Measurements from ENCODE around the gene PBX1.

Gene PBX1

DNA sequence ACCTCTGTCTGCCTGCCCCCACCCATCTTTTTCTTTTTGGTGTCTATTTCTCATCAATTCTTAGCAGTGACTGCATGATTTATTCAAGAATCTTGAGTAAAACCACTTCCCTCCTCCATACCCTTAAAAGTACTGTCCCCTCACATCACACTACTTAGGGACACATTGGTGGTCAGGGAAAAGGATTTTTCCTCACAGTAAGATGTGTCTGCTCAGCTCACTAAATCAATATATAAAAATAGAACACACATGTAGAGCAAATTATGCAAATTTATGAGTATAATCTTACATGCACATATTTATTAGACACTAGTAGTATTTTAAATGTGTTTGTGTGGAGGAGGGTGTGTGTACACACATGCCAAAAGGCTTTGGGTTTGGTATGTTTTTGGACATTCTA is 202.0 kb downstream of the PBX1 start:
- no peak for DNase-seq

DNA sequence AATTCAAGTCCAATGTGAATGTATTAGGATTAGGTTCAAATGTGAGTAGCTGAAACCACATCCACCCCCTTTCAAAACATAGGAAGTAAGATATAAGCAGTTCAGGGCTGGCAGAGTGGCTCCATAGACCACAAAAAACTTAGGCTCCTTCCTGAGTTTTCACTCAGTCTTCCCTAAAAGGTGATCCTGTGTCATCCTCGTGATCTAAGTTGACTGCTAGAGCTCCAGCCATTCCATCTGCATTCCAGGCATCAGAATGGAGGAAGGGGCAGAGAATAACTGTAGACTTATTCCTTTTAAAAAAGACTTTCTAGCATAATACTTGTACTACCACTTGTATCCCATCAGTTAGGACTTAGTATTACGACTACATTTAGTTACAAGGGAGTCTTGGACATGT is 204.1 kb downstream of the PBX1 start:
- DNase-seq = no peak

DNA sequence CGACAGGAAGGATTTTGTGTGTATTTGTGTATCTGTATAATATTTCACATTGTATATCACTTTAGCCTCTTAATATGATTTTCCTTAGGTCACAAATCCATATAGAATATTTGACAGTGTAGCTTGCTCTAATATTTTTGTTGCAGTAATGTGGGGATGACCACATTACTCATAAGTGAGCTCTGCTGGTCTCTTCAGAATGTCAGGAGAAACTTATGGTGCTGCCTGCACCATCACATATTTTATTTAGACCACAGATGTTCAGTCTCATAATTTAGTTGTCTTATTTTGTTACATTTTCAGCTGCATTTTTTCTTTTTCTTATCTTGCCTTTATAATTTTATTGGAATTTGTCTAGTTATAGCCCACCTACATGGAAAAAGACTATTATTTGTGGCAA is 205.3 kb downstream of the PBX1 start:
- DNase-seq = no peak

DNA sequence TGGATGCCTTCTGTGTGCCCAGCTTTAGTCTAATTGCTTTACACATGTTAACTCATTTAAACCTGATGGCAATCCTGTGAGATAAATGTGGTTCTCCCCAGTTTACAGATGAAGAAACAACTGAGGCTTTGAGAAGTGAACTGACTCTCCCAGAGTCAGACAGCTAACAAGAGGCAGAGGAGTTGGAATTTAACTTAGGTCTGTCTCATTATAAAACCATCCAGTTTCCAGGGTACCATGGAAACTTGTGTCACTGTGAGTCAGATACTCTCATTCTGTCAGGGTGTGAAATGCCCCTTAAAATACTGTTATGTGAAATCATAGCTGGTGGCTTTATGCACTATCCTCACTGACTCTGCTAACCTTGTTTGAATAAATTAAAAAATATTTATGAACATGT is 206.6 kb downstream of the PBX1 start:
- DNase-seq = no peak

GRCh38 chr1:164765992-164766720 is 207.2 kb downstream of the PBX1 start:
- no peak for DNase-seq

GRCh38 chr1:164767752-164768402 is 208.9 kb downstream of the PBX1 start:
- DNase-seq = no peak

- DNase-seq = no peak
These were observed 209.6 kb downstream of the PBX1 start for GRCh38 chr1:164768619-164769018.

DNA sequence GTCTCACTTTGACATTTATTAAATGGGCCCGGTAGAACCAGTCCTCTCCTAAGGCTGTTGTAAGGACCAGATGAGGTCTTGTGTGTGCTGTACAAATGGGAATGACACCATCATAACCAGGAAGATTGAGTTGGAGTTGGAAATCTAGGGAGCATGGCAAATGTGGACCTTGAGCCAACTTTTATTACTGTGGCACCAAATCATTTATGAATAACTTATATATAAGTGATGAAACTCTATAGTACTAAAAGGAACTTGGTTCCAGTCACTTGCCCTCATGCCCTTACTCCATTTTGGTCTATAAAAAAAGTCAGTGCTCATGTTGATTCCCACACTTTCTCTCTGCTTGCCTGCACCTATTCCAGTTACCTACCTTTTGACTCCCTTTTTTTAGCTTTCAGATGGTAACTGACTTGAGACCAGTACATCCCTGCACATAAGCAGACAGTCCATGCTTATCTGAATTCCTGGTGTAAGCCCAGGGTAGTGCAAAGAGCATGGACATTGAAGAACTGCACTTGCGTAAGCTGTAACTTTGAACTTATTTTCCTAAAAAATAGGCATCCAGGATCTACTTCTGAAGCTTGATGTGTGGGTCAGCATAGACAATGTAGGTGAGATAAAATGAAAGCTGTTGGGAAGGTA is 210.6 kb downstream of the PBX1 start:
- DNase-seq = no peak

- no peak for DNase-seq
These were observed 211.1 kb downstream of the PBX1 start for GRCh38 chr1:164770131-164770529.

DNA sequence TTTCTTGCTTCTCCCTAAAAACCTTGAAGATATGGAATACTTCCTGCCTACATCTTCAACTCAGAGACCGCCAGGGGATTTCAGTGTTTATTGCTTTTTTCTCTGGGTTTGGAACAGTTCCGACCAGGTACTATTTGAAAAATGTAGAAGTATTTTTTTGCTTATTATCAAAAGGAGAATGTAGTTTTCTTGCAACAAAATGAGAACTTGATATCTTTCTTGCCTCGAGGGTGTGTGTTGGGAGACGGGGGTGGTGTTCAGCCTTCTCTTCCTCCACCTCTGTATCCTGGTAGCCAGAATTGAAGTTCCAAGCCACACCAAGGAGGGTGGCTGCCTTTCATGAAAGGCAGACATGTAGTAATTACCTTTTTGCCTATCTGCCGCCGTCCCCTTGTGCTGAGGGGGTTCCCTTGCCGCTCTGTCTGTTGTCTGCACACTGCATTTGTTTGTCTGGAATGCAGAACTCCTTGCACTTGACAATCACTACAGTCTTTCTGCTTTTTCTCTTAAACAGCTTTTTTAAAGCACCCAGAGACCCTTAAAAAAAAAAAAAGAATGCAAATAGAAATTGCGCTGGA is 212.1 kb downstream of the PBX1 start:
- DNase-seq = no peak

GRCh38 chr1:164771619-164772361 is 212.8 kb downstream of the PBX1 start:
- DNase-seq = no peak

GRCh38 chr1:164772635-164773034 is 213.7 kb downstream of the PBX1 start:
- no peak for DNase-seq

- no peak for DNase-seq
These were observed 214.1 kb downstream of the PBX1 start for GRCh38 chr1:164773102-164773501.

- DNase-seq = no peak
These were observed 215.4 kb downstream of the PBX1 start for GRCh38 chr1:164774413-164774812.

- no peak for DNase-seq
These were observed 216.1 kb downstream of the PBX1 start for GRCh38 chr1:164774819-164775654.

- no peak for DNase-seq
These were observed 218.5 kb downstream of the PBX1 start for GRCh38 chr1:164777518-164777917.

DNA sequence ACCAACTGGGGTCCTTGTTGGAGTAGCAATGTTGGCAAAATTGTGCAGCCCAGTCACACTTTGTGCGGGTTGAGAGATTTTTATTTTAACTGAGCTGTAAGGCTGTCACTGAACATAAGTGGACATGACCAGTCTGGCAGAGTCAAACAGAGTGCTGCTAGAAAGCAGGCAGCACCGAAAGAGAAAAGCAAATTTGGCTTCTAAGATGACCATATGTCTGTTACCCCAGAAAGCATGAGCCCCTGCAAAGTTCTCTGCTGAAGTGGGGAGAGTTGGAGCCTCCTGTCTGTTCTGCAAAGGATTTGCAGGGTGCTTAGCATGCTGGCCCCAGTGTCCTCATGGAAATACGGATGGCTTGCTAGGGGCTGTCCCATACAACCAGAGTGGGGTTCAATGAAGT is 220.4 kb downstream of the PBX1 start:
- no peak for DNase-seq

GRCh38 chr1:164780111-164780812 is 221.3 kb downstream of the PBX1 start:
- no peak for DNase-seq

GRCh38 chr1:164780863-164781262 is 221.9 kb downstream of the PBX1 start:
- peak in 1 of 14 donors; percentile 26 for DNase-seq

DNA sequence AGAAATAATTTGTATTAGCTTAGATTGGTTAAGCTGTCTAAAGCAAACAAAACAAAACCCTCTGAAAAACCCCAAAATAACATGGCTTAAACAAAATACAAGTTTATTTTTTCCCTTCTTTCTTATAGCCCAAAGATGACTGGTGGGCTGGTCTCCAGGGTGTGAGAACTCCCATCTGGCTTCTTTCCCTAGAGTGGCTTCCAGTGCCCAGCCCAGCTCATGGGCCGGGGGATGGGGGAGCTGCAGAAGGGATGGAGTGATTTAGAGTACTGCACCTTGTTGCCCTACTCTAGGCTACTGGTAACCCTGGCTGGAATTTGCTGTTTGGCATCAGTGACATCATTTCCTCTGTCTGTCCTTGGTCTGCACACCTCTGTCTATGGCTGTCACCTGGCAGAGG is 223.0 kb downstream of the PBX1 start:
- no peak for DNase-seq
